ENCODE results near the gene FAM168A.

The FAM168A gene

DNA sequence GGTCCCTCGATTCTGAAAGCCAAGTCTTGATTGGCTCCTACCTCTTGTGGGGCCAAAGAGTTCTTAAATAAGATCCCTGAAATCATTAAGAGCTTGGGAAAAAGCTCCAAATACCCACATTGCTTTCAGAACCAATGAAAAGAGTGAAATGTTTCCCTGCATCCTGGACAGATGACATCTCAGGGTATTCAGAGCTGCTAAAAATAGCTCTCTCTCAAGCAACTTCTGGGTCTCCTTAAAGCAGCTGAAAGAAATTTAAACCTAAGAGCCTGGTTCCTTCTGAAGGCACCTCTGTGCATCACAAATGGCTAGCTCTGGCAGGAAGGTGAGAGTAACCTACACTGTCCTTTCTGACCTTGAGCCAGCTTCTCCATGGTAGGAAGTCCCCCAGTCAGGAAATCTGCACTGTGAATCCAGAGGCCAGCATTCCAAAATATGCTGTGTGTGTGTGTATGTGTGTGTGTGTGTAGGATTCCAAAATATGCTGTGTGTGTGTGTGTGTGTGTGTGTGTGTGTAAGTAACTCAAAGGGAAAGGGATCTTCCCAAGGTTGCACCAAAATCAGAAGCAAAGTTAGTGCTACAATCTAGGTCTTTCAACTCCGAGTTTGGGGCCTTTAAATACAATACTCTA, 171.6 kb downstream of the FAM168A start:
- no peak for DNase-seq (ENCODE audit: low read depth in 2 of 2)

GRCh38 chr11:73425108-73425507, 172.8 kb downstream of the FAM168A start:
- DNase-seq (ENCODE audit: low read depth in 2 of 2), result no peak

GRCh38 chr11:73423506-73423905, 174.4 kb downstream of the FAM168A start:
- no peak for DNase-seq (ENCODE audit: low read depth in 2 of 2)

- DNase-seq (ENCODE audit: low read depth in 2 of 2), result no peak
Observed at GRCh38 chr11:73422886-73423285, 175.0 kb downstream of the FAM168A start.

- no peak for DNase-seq (ENCODE audit: low read depth in 2 of 2)
Observed at GRCh38 chr11:73420136-73420535, 177.8 kb downstream of the FAM168A start.

DNA sequence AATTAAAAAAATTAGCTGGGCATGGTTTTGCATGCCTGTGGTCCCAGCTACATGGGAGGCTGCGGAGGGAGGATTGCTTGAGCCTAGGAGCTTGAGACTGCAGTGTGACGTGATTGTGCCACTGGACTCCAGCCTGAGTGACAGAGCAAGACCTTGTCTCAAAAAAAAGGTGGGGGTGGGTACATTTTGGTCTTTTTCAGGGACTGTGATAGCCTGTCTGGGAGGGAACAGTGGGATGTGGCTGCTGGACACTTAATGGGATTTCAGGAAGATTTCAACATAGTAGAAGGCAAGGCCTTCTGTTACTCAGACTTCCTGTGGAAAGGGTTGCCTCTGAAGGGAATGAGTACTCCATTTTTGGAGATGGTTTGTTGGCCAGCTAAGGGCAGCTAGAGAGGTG, 181.1 kb downstream of the FAM168A start:
- DNase-seq (ENCODE audit: low read depth in 2 of 2), result no peak

- DNase-seq (ENCODE audit: low read depth in 2 of 2), result no peak
Observed at GRCh38 chr11:73415854-73416615, 181.9 kb downstream of the FAM168A start.

DNA sequence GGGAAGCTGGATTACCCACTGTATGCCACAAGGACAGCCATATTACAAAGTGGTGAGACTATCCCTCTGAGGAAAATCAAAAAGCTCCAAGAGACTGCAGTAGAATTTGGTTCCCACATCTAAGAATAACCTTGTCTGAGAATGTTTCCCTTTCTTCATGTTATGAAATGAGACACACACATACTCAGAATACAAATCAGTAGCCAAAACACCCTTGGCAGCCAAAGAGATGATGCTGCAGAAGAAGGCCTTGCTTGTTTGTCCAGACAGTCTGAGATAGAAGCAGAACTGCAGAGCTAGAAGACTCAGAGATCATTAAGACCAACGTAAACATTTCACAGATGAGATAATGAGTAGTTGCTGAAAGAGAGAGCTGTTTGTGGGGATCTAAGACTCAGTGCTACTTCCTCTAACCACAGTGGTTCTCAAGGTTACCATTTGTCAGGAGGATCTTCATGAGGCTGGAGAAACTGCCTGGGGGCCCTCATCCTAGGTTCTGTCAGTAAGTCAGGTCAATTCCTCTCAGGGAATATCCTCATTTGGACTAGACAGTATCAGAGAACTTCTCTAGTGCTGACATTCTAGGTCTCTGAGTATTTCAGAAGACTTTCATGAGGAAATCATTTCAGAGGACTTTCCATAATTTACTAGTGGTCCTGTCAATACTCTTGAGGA, 182.8 kb downstream of the FAM168A start:
- no peak for DNase-seq (ENCODE audit: low read depth in 2 of 2)

- no peak for DNase-seq (ENCODE audit: low read depth in 2 of 2)
Observed at GRCh38 chr11:73413256-73413655, 184.7 kb downstream of the FAM168A start.

- DNase-seq (ENCODE audit: low read depth in 2 of 2), result no peak
Observed at GRCh38 chr11:73412308-73412707, 185.6 kb downstream of the FAM168A start.

- no peak for DNase-seq (ENCODE audit: low read depth in 2 of 2)
Observed at GRCh38 chr11:73411031-73411430, 186.9 kb downstream of the FAM168A start.

DNA sequence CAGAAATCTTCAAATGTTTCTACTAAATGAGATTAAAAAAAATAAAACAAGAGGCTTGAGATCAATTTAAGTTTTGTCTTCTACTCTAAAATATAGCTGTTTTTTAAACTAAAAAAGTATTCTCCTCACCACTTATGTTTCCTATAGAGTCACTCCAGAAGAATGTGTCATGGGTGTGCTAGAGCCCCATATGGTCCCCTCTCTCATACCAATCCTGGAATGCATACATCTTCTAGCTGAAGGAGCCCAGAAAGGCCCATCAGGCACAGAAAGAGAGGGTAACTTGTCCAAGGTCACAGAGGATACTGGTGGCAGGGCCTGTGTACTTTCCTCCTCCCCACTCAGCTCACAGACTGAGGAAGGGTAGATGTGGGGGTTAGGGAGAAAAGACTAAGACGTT, 187.3 kb downstream of the FAM168A start:
- DNase-seq (ENCODE audit: low read depth in 2 of 2), result no peak

DNA sequence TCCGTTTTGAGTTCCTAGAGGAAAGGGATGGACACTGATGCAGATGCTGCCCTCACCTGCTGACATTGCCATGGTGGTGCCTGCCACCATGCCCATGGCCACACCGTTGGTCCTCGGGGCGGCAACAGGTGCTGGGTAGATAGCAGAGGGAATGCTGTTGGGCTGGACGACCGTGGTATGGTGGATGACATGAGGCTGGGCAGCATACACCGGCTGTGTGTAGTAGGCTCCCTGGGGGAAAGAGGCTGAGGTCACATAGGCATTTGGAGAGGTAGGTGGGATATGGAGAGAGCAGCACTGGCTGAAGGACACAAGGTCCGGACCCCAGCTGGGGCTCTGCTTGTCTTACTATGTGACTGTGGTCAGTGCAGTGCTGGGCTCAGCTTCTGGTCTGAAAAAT, 188.5 kb downstream of the FAM168A start:
- DNase-seq (ENCODE audit: low read depth in 2 of 2), result no peak

GRCh38 chr11:73406619-73407018, 191.3 kb downstream of the FAM168A start:
- no peak for DNase-seq (ENCODE audit: low read depth in 2 of 2)

GRCh38 chr11:73406131-73406530, 191.8 kb downstream of the FAM168A start:
- no peak for DNase-seq (ENCODE audit: low read depth in 2 of 2)

DNA sequence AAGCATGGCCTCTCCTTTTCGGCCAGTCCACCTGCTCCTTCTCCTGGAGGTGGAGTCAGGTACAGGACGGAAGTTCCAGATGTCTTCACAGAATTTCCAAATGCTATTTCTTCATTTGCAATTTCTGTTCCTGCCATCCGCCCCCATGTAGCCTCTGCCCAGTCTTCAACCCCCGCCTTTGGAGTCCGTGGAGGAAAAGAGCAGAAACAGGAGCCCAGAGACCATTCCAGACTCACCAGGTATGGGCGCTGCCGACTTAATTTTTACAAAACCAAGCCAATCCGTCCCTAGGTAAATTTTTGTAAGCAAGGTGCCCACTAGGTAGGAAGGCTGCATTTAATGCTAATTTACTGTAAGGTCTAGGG, 192.8 kb downstream of the FAM168A start:
- DNase-seq (ENCODE audit: low read depth in 2 of 2), result no peak

- DNase-seq (ENCODE audit: low read depth in 2 of 2), result no peak
Observed at GRCh38 chr11:73404506-73405145, 193.3 kb downstream of the FAM168A start.

DNA sequence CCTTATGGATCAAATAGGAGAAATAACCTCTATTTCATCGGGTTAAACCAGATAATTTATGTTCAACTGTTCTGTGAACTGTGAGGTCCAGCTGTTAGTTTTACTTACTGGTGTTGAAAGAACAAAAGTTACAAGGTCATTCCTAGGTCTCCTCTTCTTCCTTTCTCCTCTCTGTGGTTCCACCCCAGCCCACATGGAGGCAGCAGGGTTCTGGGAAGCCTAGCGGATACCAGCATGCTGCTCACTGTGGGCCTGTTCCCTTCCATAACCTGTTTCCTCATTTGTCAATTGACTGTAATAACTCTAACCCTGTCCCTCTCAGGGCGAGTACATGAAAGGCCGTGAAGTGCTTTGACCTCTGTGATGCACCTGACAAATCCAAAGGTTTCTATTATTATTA, 193.9 kb downstream of the FAM168A start:
- DNase-seq (ENCODE audit: low read depth in 2 of 2), result no peak

DNA sequence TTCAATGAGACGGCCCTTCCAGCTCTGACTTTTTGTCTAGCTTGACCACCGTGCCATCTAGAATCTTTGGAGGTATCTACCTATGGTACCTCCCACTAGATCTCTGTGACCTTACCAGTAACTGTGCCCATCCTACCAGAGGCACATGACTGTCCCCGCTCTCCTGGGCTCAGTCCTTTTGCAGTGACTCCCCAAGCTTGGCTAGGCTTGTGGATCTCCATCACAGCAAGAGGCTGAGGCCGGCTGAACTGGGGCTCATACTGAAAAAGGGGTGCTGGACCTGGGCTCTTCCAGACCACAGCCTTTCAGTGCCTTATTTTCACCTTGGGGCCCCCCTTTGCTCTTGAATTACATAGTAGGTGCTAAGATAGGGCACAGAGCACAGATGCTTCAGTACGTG, 194.4 kb downstream of the FAM168A start:
- no peak for DNase-seq (ENCODE audit: low read depth in 2 of 2)

GRCh38 chr11:73402834-73403185, 195.1 kb downstream of the FAM168A start:
- DNase-seq (ENCODE audit: low read depth in 2 of 2), result no peak

DNA sequence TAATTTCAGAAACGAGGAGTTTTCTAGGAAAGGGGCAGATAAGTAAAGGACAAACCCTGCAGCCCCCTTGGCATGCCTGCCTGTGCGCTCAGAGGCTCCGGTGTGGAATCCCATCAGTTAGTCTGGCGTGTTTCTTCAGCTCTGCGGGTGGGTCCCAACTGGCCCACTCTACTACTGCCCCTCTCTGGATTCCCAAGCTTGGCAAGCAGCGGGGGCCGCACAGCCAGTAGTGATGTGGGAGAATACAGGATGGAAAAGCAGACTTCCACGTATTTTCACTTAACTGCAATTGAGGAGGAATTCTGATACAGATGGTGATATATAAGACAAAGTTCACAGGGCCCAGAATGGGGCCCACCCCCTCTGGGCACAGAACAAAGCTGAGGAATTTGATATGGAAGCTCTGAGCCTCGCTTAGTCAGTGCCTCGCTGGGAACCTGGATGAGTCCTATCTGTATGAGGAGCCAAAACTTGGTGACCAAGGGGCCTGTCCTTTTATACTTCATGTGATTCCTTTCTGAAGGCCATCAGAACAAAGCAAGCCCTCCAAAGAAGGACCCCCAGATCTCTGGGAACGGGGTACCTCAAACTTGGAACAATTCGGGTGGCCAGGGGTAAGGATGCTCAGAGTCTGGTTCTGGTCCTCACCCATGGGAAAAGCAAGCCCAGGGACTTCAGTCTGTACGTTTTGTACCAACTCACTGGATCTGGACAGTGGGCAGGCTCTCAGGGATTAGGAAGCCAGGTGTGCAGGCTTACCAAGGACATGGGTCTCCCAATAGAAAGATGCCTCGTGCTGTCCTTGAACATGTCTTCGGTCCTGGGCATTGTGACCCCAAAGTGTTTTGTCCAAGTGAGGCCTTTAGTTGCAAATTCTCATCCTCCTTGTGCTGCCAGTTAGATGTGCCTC, 195.7 kb downstream of the FAM168A start:
- no peak for DNase-seq (ENCODE audit: low read depth in 2 of 2)
